ENCODE results near the gene GPR150.

The GPR150 gene

GRCh38 chr5:95669985-95670384 lies 50.1 kb downstream of the GPR150 start:
- H3K9ac ChIP-seq (ENCODE audit: low read length) = no peak overlapping the region
- no peaks in the 10 kb centered on the region for H3K79me2 ChIP-seq (ENCODE audit: insufficient read depth, low read length)
- no peak overlapping the region for H3K4me2 ChIP-seq (ENCODE audit: low read length)
- no peak overlapping the region for H2AFZ ChIP-seq (ENCODE audit: low read length)
- H3K4me1 ChIP-seq (ENCODE audit: insufficient read depth, low read length, severe bottlenecking) = no peaks in the 10 kb centered on the region
- H3K4me3 ChIP-seq (ENCODE audit: low read depth, low read length, poor library complexity, severe bottlenecking) = no peak overlapping the region
- H3K9me3 ChIP-seq (ENCODE audit: low read length) = no peaks in the 10 kb centered on the region
- H3F3A ChIP-seq (ENCODE audit: insufficient read depth, low read length) = no peaks in the 10 kb centered on the region
- no peak overlapping the region for H3K27ac ChIP-seq (ENCODE audit: low read depth, low read length, poor library complexity, severe bottlenecking)
- H4K20me1 ChIP-seq (ENCODE audit: insufficient read depth, low read length) = no peaks in the 10 kb centered on the region
- TF ChIP-seq EZH2 (IDR thresholded peaks at IDR 0.05; ENCODE audit: borderline replicate concordance, low read length) (no peak), CTCF (IDR thresholded peaks at IDR 0.05; ENCODE audit: low read length) (no peak)
- no peaks in the 10 kb centered on the region for H3K9me2 ChIP-seq (ENCODE audit: low read depth, low read length)
- no peaks in the 10 kb centered on the region for H3K27me3 ChIP-seq (ENCODE audit: insufficient read depth, low read length)
- no peaks in the 10 kb centered on the region for H3K36me3 ChIP-seq (ENCODE audit: insufficient read depth, low read length)

GRCh38 chr5:95670568-95670967 lies 50.7 kb downstream of the GPR150 start:
- H4K20me1 ChIP-seq (ENCODE audit: insufficient read depth, low read length) = no peaks in the 10 kb centered on the region
- H3K4me3 ChIP-seq (ENCODE audit: low read depth, low read length, poor library complexity, severe bottlenecking) = no peak overlapping the region
- no peak for TF ChIP-seq EZH2 (IDR thresholded peaks at IDR 0.05; ENCODE audit: borderline replicate concordance, low read length)
- TF ChIP-seq CTCF (IDR thresholded peaks at IDR 0.05; ENCODE audit: low read length) = no peak
- H3K27ac ChIP-seq (ENCODE audit: low read depth, low read length, poor library complexity, severe bottlenecking) = no peak overlapping the region
- no peaks in the 10 kb centered on the region for H3K27me3 ChIP-seq (ENCODE audit: insufficient read depth, low read length)
- no peak overlapping the region for H2AFZ ChIP-seq (ENCODE audit: low read length)
- H3K4me2 ChIP-seq (ENCODE audit: low read length) = no peak overlapping the region
- H3K4me1 ChIP-seq (ENCODE audit: insufficient read depth, low read length, severe bottlenecking) = no peaks in the 10 kb centered on the region
- H3F3A ChIP-seq (ENCODE audit: insufficient read depth, low read length) = no peaks in the 10 kb centered on the region
- H3K79me2 ChIP-seq (ENCODE audit: insufficient read depth, low read length) = no peaks in the 10 kb centered on the region
- no peaks in the 10 kb centered on the region for H3K9me2 ChIP-seq (ENCODE audit: low read depth, low read length)
- H3K9me3 ChIP-seq (ENCODE audit: low read length) = no peaks in the 10 kb centered on the region
- no peaks in the 10 kb centered on the region for H3K36me3 ChIP-seq (ENCODE audit: insufficient read depth, low read length)
- no peak overlapping the region for H3K9ac ChIP-seq (ENCODE audit: low read length)

Data from OCI-LY1 (cell line).